A549 treated with CpdA at 1 μM for 4 hours (cell line): ENCODE data around the gene NKX2-2. TPM values are rescaled to one million over a fixed set of nuclear protein-coding genes. Genes with fewer than 3 reads are reported as not detected.

ENCODE experiments used
- total RNA-seq: library from RNA; stranded (reverse); fragments of 200-300 nt; extraction: Qiagen RNA extraction; gene quantifications from 5 replicates; pipeline ENCODE4 v1.2.3, GENCODE V29; 2022; ENCODE audit warnings: low read depth

NKX2-2 gene
- not detected in 5 replicates for total RNA-seq

GRCh38 chr20:21513881-21514540 is at the start of gene NKX2-2:
Gene NKX2-2 (minus strand): TSS chr20:21514064. CDS start chr20:21513669, 395 bp downstream.

Other genes starting within 250 kb of the NKX2-2 start
- 94.5 to 125 TPM (median 103 TPM) in 5 replicates for gene XRN2, start 210.7 kb downstream of the NKX2-2 start, total RNA-seq
- 0.06 TPM in 1 of 5 replicates, not detected in the others for gene NKX2-4, start 116.5 kb downstream of the NKX2-2 start, total RNA-seq
- gene PAX1, start 191.6 kb upstream of the NKX2-2 start, total RNA-seq = 0.09 TPM in 1 of 5 replicates, not detected in the others